ENCODE data around the gene SERINC3. TPM values are rescaled to one million over a fixed set of nuclear protein-coding genes. Genes with fewer than 3 reads are reported as not detected.
A peak's percentile ranks its signal among the peaks of the same experiment; 100 is the strongest.
"Not testable (repeated sequence)": the region's sequence is repeated elsewhere in the genome, so short reads cannot be mapped to it uniquely, and the experiment has no call there.

SERINC3 gene
- total RNA-seq, 1 experiment from 2014 or later: 54.8 TPM

DNA sequence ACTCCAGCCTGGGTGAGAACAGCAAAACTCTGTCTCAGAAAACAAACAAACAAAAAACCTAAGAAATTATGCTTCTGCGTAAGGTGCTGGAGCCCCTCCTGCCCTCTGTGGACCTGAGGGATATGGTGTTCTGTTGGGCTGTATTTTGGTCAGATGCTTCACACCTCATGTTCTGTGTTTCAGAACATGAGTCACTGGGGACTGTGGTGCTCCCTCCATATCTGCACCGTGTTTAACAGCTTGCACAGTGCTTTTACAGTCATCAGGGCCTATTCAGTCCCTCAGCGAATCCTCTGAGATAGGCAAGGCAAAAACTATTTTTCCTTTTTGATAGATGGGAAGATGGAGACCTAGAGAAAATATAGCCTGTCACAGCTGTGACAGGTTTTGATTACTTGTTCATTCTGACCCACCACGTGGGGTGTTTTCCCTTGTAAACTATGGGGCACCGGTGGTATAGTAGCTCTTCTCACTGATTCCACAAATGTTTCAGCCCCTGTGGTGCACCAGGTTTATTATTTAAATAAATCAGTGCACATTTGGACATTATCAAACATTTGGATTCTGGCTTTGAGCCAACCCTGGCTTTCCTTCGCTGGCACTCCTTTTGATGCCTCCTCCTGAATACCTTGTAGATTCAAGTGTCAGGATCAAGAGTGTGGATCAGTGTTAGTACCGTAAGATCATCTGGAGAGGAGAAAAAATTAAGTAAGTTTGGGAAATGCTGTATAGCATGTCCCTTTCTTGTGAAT lies 36.6 kb downstream of the SERINC3 start:
- no peak for DNase-seq
- no peaks in the 10 kb centered on the region for H3K27me3 ChIP-seq
- H3K4me3 ChIP-seq: no peak overlapping the region
- no peaks in the 10 kb centered on the region for H3K9me3 ChIP-seq
- H3K36me3 ChIP-seq: peaks cover 77% of the 10 kb centered on the region

DNA sequence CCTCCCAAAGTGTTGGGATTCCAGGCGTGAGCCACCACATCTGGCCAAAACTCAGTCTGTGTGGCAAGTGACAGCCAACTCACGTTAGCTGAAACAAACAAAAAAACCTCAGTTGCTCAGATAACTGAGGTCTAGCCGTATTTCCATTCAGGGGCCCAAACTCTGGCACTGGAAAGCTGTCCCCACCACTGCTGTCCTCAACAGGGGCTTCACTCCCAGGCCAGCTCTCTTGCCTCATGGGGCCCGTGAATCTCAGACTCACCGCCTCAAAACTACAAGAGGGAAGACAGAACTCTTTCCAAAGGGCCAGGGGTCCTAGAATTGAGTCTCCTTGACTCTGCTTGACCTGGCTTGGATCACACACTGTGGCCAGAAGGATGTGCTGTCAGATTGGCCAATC lies 38.8 kb downstream of the SERINC3 start:
- H3K36me3 ChIP-seq: peaks cover 56% of the 10 kb centered on the region
- DNase-seq: no peak
- H3K9me3 ChIP-seq: no peaks in the 10 kb centered on the region
- H3K27me3 ChIP-seq: no peaks in the 10 kb centered on the region
- H3K4me3 ChIP-seq: no peak overlapping the region

DNA sequence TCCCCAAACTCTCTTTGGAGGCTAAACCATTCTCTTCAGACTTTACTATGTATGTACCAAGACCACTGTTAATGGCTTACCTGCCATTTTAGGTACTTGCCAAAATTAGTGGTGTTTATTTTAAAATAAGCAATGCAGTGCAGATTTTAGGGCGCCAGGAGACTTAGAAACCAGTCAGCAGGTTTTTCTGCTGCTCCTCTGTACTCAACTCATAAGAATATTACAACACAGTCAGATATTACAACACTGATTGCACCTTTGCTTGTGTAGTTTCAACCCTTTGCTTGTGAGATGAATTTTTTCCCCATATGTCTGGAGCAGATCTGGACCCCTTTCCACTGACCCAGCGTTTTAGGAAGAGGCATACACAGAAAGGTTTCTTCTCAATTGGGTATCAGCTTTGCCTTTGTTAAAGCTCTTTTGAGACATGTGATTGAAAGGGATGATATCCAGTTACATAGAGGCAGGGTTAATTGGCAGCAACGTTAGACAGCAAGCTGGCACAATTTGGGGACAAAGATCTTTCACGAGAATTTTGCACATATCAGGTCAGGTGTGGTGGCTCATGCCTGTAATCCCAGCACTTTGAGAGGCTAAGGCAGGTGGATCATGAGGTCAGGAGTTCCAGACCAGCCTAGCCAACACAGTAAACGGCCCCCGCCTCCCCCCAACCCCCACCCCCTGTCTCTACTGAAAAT lies 40.0 kb downstream of the SERINC3 start:
- Histone ChIP-seq H3K9me3 (no peaks in the 10 kb centered on the region), H3K27me3 (no peaks in the 10 kb centered on the region), H3K36me3 (peaks cover 47% of the 10 kb centered on the region), H3K4me3 (no peak overlapping the region)
- no peak for DNase-seq

DNA sequence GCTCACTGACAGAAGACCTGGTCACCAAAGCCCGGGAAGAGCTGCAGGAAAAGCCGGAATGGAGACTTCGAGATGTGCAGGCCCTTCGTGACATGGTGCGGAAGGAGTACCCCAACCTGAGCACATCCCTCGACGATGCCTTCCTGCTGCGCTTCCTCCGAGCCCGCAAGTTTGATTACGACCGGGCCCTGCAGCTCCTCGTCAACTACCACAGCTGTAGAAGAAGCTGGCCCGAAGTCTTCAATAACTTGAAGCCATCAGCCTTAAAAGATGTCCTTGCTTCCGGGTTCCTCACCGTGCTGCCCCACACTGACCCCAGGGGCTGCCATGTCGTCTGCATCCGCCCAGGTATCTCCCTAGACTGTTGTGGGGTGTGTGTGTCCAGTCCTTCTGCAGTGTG lies 41.8 kb downstream of the SERINC3 start:
- no peaks in the 10 kb centered on the region for H3K9me3 ChIP-seq
- no peak for DNase-seq
- H3K4me3 ChIP-seq: no peak overlapping the region
- H3K27me3 ChIP-seq: no peaks in the 10 kb centered on the region
- H3K36me3 ChIP-seq: peaks cover 32% of the 10 kb centered on the region

DNA sequence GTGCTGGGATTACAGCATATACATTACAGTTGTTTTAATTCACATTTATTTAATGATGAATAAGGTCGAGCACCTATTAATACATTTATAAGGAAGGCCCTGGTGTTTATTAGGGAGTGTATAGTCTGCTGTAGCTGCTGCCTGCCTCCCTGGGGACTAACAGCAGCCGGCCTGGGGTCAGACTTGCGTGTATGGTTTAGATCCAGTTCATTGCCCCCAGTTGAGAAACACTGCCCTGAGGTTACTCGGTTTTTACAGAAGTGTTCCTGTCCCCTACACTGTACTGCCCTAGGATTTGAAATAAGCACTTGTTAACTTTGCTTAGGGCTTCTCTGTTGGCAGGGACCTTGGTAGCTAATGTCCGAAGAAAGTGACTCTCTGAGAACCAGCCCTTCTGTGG lies 42.2 kb downstream of the SERINC3 start:
- Histone ChIP-seq H3K4me3 (no peak overlapping the region), H3K9me3 (no peaks in the 10 kb centered on the region), H3K36me3 (peaks cover 27% of the 10 kb centered on the region), H3K27me3 (no peaks in the 10 kb centered on the region)
- no peak for DNase-seq

DNA sequence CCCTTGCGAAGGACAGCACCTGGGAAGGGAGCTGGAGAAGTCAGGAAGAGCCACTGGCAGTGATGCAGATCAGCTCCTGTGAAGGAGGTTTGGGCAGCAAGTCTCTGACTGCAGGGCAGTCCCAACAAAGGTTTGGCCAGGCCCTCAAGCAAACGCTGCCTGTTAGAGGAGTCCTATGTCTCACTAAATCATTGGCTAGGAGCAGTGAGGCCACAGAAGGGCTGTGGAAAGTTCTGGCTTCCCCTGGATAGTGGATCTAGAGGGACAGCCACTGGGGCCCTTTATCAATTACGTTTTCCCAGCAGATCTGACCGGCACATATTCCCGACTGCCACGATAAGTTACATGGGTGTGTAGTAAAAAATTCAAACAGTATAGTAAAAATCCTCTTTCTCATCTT lies 43.7 kb downstream of the SERINC3 start:
- Histone ChIP-seq H3K4me3 (no peak overlapping the region), H3K27me3 (no peaks in the 10 kb centered on the region), H3K36me3 (peaks cover 21% of the 10 kb centered on the region), H3K9me3 (no peaks in the 10 kb centered on the region)
- DNase-seq: no peak

DNA sequence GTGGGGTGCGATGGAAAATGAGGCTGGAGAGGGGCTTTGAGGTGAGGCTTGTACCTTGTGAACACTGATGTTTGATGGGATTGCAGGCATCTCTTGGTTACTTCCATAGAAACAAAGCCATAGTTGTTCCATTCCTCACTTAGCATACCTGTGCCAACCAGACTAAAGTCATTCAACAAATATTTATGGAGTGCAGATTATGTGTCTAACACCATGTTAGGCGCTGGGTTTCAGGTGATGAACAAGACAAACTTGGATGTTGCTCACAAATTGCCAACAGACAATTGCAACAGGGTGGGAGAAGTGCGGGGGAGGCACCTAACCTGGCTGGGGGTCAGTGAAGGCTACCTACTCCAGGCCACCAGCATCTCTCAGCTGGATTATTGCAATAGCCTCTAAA lies 44.7 kb downstream of the SERINC3 start:
- H3K4me3 ChIP-seq: no peak overlapping the region
- no peaks in the 10 kb centered on the region for H3K9me3 ChIP-seq
- H3K27me3 ChIP-seq: no peaks in the 10 kb centered on the region
- no peak for DNase-seq
- H3K36me3 ChIP-seq: peaks cover 13% of the 10 kb centered on the region

DNA sequence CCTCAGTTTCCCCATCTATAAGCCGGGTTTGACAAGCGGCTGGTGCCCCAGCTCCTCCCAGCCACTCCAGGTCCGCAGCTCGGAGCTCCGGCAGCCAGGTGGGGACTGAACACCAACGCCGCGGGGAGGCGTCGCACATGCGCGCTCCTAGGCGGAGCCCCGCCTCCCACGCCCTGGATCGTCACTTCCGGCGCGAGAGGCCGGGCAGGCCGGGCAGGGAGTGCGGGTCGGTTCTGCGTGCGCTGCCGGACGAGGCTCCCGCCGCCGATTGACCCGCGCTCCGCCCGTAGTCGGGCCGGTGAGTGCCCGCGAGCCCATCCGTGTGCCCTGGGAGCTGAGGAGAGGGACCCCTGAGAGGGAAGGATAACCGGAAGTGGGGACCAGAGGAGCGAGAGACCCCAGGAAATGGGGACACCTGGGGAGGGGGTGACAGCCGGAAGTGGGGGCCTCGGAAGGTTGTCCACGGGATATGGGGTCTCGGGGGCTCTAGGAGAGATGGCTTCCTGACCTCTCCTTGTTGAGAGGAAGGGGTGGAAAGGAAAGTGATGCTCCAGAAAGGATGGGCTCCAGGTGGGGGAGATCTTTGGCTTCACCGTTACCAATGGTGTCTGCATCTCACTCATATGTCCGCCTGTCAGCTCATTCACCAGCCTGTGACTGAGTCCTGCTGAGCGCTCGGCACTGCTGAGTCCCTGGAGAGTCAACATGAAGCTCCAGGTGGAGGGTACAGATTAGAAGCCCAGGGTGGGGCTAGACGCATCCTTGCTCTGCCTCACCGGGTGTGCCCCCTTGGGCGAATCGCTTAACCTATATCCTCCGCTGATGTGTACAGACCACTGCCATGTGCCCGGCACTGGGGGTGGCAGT lies 45.9 kb downstream of the SERINC3 start, which contains the start of gene TTPAL:
TSS of gene TTPAL (plus strand) at position 181 of the 867 bp plus-strand sequence. CDS start 4,126 bp downstream, outside the sequence.
- H3K36me3 ChIP-seq: peaks cover 3% of the 10 kb centered on the region; the same call in 1 of the 2 replicates
- H3K4me3 ChIP-seq: peak within 1 kb of the TSS; percentile 70
- DNase-seq: peak; percentile 90
- no peaks in the 10 kb centered on the region for H3K9me3 ChIP-seq
- no peaks in the 10 kb centered on the region for H3K27me3 ChIP-seq

DNA sequence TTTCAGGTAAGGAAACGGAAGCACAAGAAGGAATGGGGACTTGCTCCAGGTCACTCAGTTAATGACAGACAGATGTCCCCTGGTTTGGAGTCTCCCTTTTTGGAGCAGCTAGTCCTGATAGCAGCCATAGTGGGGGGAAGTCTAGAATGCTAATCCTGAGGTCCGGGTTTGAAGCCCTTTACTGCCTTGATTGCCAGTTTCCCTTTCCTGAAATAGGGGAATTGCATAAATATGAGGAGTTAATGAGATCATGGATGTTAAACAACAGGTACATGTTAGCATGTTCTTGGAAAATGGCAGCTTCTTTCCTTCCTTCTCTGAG lies 46.5 kb downstream of the SERINC3 start:
- DNase-seq: no peak
- Histone ChIP-seq H3K4me3 (peak overlapping the region; percentile 70), H3K9me3 (no peaks in the 10 kb centered on the region), H3K36me3 (no peaks in the 10 kb centered on the region; the same call in 1 of the 2 replicates), H3K27me3 (no peaks in the 10 kb centered on the region)

DNA sequence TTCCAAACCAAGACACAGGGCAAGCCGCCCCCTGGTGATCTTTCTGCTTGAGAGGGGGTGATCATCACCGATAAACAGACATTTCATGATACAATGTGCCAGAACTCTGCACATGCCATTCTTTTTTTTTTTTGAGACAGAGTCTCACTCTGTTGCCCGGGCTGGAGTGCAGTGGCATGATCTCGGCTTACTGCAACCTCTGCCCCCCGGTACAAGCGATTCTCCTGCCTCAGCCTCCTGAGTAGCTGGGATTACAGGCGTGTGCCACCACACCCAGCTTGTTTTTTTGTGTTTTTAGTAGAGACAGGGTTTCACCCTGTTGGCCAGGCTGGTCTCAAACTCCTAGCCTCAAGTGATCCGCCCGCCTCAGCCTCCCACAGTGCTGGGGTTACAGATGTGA lies 49.6 kb downstream of the SERINC3 start:
- H3K9me3 ChIP-seq, H3K4me3 ChIP-seq, DNase-seq, H3K27me3 ChIP-seq, H3K36me3 ChIP-seq: not testable (repeated sequence)

DNA sequence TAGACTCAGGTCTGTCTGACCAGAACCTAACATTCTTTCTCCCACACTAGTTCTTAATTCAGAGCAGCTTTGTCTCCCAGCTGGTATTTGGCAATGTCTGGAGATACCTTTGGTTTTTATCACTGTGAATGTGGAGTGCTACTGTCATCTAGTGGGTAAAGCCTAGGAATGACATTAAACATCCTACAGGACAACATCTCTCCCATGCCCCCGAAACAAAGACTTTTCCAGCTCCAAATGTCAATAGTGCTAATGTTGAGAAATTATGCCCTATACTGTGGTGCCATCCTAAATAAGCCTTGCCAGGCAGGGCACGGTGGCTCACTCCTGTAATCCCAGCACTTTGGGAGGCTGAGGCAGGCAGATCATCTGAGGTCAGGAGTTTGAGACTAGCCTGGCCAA lies 50.4 kb downstream of the SERINC3 start:
- no peaks in the 10 kb centered on the region for H3K9me3 ChIP-seq
- H3K4me3 ChIP-seq: no peak overlapping the region
- H3K36me3 ChIP-seq: no peaks in the 10 kb centered on the region
- DNase-seq: no peak
- no peaks in the 10 kb centered on the region for H3K27me3 ChIP-seq

DNA sequence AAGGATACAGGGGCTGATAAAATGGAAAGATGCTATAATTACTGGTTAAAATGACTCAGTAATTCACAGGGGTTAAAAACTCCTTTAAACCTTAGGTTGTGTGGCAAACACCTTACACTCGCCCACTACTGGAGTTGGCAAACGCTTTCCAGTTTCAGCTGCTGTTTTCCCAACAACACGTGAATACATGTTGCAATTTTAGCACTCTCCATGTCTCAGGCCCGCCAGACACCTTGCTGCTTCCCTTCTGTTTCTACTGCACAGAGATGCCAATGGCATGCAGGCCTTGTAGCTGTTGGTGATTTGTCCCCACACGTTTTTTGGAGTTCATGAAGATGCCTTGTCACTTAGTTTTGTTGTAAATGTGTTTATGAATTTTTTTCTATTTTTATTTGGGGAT lies 51.5 kb downstream of the SERINC3 start:
- Histone ChIP-seq H3K4me3 (no peak overlapping the region), H3K27me3 (no peaks in the 10 kb centered on the region), H3K9me3 (no peaks in the 10 kb centered on the region), H3K36me3 (no peaks in the 10 kb centered on the region)
- DNase-seq: no peak

DNA sequence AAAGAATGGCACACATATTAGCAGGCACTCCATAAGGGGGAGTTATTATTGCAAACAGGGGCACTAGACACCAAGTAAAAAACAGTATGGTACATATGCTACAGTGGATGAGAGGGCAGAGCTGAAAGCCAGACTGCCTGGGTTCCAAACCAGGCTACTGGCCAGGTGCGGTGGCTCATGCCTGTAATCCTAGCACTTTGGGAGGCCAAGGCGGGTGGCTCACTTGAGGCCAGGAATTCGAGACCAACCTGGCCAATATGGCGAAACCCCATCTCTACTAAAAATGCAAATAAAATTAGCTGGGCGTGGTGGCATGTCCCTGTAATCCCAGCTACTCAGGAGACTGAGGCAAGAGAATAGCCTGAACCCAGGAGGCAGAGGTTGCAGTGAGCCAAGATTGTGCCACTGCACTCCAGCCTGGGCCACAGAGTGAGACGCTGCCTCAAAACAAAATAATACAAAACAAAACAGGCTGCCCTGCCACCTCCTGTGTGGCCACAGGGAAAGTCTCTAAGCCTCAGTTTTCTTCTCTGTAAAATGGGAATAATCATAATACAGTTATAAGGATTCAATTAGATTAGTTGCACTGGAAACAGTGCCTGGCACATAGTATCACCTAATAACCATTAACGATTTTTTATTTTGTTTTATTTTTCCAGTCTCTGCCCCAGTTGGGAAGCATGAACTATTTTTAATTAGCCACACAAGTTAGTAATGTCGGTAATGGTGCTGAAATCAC lies 53.7 kb downstream of the SERINC3 start:
- H3K9me3 ChIP-seq: no peaks in the 10 kb centered on the region
- no peaks in the 10 kb centered on the region for H3K27me3 ChIP-seq
- no peak for DNase-seq
- H3K36me3 ChIP-seq: no peaks in the 10 kb centered on the region
- no peak overlapping the region for H3K4me3 ChIP-seq

DNA sequence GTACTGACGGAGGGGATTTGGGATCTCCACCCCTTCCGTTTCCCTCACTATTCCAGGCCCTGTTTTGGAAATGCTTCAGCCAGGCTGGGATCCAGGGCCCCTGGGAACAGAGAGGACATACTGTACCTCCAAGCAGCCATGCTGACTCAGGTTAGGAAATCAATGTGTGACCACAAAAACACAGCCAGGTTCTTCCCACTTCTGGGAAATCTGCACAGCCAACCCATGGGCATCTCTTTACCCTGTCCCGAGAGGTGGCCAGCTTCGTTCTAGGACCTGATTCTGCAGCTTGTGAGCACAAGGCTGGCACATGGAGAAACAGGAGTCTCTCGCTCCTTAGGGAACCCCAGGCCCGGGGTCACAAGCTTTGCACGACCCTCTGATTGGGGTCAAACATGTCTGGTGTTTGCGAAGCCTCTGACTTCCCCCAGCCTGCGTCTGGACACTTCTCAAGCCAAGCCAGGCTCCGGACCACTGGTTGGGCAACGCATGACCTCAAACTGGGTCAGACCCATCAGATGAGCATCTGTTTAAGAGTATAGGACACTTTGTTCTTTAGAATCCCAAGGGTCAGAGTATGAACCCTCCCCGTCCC lies 54.5 kb downstream of the SERINC3 start:
- H3K9me3 ChIP-seq: no peaks in the 10 kb centered on the region
- H3K36me3 ChIP-seq: no peaks in the 10 kb centered on the region
- H3K27me3 ChIP-seq: no peaks in the 10 kb centered on the region
- H3K4me3 ChIP-seq: no peak overlapping the region
- no peak for DNase-seq

DNA sequence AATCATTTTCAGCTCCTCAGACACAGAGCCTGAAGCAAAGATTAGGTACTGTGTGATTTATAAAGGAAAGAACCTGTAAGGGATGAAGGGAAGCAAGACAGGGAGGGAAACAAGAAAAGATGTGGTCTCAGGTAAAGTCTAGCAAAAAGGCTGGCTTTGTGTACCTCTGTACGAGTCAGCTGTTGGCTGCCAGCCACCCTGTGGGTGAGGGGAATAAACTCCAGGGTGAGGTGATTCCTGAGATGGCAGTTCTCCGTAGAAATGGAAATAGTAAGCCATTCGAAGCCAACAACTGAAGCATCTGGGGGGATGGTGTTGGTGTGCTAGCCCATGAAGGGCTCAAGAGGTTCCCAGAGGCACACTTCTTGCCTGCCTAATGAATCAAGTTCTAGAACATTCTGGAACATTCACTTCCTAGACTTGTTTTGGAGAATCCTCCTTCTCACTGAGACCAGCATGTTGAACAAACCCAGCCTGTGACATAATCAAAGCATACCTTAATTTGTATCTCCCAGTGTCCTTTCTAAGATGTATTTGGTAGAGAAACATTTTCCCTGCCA lies 56.8 kb downstream of the SERINC3 start:
- no peaks in the 10 kb centered on the region for H3K9me3 ChIP-seq
- H3K4me3 ChIP-seq: no peak overlapping the region
- DNase-seq: no peak

DNA sequence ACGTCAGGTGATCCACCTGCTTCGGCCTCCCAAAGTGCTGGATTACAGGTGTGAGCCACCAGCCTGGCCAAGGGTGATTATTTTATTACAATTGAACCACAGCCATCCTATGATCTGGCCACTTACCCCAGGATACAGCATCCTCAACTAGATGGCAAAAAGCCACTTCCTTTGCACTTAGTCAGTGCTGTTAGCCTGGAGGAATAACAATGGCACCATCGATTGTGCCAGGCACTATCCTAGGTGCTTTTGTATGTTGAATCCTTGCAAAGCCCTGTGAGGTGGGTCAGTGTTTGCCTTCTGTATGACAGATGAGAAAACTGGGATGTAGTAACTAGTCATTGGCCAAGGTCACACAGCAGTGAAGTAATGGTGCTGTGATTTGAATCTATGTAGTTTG lies 57.4 kb downstream of the SERINC3 start:
- Histone ChIP-seq H3K4me3 (no peak overlapping the region), H3K9me3 (no peaks in the 10 kb centered on the region), H3K36me3 (no peaks in the 10 kb centered on the region), H3K27me3 (no peaks in the 10 kb centered on the region)
- no peak for DNase-seq

More for the DNA sequence above, 56.8 kb downstream of the SERINC3 start:
- H3K27me3 ChIP-seq: no peaks in the 10 kb centered on the region
- no peaks in the 10 kb centered on the region for H3K36me3 ChIP-seq

Data from MG63 (cell line).